ENCODE results near the gene LETM1.

DNA sequence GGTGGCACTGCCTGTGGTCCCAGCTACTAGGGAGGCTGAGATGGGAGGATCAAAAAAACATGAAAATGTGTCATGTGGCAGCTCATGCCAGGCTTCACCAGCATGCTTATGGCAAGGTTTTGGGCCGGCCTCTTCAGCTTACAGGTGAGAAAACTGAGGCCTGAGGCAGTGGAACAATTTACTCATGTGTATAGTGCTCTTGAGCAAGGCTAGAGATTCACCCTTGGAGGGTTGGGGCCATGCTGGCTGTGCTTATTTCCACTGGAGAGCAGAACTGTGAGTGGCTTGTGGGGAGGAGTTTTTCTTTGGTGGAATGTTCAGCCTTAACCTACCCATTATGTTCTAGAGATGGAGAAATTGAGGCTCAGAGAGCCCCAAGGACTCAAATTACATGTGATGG, 47.1 kb upstream of the LETM1 start:
- TF ChIP-seq, protein P1, sequence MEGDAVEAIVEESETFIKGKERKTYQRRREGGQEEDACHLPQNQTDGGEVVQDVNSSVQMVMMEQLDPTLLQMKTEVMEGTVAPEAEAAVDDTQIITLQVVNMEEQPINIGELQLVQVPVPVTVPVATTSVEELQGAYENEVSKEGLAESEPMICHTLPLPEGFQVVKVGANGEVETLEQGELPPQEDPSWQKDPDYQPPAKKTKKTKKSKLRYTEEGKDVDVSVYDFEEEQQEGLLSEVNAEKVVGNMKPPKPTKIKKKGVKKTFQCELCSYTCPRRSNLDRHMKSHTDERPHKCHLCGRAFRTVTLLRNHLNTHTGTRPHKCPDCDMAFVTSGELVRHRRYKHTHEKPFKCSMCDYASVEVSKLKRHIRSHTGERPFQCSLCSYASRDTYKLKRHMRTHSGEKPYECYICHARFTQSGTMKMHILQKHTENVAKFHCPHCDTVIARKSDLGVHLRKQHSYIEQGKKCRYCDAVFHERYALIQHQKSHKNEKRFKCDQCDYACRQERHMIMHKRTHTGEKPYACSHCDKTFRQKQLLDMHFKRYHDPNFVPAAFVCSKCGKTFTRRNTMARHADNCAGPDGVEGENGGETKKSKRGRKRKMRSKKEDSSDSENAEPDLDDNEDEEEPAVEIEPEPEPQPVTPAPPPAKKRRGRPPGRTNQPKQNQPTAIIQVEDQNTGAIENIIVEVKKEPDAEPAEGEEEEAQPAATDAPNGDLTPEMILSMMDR (IDR thresholded peaks at IDR 0.05 in 4 of 5, conservative IDR thresholded peaks at IDR 0.05 in 1 of 5), result no peak
- TF ChIP-seq POLR2A (IDR thresholded peaks at IDR 0.05), result no peak

All from gastrocnemius medialis (tissue), 4 donors.